A673 (cell line): ENCODE measurements around the gene CTTNBP2.

ENCODE experiments used
- EZH2 ChIP-seq: fragments of 200-600 bp; sonication (generic); IDR thresholded peaks from 2 replicates; pipeline ENCODE4 v1.6.1; 2017; ENCODE audit warnings: borderline replicate concordance, low read depth, mild to moderate bottlenecking, mixed read lengths, antibody characterized with exemption, low read length; ENCODE audit not compliant: poor library complexity, severe bottlenecking
- TF ChIP-seq, protein P1 (sequence below): fragments of 300-800, 200-600 bp; sonication (generic); conservative IDR thresholded peaks from 2 replicates; pipeline ENCODE4 v1.5.1; 2017; ENCODE audit warnings: low read depth, mild to moderate bottlenecking, antibody characterized with exemption, low read length, moderate library complexity, mixed read lengths

DNA sequence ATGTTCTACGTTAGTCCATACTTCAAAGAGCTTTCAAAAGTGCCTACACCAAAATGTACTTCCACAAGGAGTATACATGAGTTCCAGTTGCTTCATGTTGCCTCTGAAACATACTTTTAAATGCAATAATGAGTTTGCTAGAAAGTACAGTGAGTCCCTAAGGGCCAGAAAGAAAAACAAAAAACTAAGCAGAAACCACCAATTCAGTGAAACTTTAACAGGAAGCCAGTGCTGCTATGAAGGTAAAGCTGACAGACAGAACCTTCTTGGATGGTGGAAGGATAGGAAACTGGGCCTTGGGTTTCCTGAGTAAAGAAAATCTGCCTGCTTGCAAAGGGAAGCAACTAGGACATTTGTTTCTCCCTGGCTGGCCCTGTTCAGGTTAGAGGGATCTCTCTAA lies 104.2 kb downstream of the CTTNBP2 start:
- TF ChIP-seq, protein P1, sequence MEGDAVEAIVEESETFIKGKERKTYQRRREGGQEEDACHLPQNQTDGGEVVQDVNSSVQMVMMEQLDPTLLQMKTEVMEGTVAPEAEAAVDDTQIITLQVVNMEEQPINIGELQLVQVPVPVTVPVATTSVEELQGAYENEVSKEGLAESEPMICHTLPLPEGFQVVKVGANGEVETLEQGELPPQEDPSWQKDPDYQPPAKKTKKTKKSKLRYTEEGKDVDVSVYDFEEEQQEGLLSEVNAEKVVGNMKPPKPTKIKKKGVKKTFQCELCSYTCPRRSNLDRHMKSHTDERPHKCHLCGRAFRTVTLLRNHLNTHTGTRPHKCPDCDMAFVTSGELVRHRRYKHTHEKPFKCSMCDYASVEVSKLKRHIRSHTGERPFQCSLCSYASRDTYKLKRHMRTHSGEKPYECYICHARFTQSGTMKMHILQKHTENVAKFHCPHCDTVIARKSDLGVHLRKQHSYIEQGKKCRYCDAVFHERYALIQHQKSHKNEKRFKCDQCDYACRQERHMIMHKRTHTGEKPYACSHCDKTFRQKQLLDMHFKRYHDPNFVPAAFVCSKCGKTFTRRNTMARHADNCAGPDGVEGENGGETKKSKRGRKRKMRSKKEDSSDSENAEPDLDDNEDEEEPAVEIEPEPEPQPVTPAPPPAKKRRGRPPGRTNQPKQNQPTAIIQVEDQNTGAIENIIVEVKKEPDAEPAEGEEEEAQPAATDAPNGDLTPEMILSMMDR: no peak
- TF ChIP-seq EZH2: no peak
